ENCODE results near the gene UMODL1.

Gene UMODL1

DNA sequence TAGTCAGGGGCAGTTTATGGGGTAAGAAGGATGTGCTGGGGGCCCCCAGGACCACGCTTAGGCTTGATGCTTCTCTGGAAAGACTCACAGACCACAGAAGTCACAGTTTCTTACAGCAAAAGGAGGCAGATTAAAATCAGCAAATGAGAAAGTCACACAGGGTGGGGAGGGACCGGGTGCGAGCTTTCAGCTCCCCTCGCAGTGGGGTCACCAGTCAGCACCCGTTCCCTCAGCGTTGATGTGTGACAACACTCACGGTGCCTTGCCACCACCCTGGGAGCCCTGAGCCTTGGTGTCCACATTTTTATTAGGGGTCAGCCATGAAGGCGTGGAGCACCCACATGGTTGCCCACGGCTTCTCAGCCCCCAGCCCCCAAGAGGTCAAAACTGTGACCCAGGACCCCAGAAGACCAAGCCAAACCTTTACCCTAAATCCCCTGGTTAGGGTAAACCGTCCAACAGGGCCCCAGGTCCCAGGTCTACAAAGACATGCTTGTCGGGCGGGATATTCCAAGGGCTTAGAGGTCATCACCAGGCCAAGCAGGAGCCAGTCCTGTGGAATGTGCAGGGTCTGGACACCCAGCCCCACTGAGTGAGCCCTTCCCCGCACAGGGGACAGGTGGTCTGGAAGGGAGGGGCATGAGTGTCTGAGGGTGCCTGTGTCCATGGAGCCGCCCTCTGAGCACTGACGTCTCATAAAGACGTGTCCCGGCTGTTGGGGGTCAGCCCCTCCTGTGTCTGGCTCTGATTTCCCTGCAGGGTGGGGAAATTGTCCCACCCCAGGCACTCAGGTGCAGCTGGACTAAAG lies 83.3 kb downstream of the UMODL1 start:
- no peak for DNase-seq

DNA sequence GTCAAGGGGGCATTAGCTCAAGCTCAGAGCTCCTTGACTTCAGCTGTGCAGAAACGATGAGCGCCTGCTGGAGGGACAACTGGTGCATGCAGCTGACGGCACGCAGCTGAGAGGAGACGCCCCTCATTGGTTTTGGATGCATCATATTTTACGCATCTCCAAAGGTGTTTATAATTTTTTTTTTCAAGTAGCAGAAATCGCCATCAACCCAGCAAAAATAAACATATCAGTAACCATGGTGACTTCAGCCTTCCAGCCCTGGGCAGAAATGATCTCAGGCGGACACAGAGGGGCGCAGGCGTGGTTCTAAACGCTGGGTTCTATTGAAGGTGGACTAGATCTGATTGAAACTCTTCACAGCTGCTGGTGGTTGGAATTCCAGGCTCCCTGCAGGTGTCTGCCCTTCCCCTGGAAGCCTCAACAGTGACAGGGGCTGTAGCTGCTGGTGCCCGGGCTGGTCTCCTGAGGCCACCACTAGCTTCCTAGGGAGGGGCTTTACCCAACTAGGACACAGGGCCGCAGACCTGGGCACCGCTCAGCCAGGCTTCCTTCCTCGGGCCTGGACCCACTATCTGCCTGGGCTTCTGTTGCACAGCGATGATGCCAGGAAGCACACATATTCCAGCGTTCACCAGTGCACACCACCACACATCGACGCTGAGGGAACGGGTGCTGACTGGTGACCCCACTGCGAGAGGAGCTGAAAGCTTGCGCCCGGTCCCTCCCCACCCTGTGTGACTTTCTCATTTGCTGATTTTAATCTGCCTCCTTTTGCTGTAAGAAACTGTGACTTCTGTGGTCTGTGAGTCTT lies 84.1 kb downstream of the UMODL1 start:
- no peak for DNase-seq

DNA sequence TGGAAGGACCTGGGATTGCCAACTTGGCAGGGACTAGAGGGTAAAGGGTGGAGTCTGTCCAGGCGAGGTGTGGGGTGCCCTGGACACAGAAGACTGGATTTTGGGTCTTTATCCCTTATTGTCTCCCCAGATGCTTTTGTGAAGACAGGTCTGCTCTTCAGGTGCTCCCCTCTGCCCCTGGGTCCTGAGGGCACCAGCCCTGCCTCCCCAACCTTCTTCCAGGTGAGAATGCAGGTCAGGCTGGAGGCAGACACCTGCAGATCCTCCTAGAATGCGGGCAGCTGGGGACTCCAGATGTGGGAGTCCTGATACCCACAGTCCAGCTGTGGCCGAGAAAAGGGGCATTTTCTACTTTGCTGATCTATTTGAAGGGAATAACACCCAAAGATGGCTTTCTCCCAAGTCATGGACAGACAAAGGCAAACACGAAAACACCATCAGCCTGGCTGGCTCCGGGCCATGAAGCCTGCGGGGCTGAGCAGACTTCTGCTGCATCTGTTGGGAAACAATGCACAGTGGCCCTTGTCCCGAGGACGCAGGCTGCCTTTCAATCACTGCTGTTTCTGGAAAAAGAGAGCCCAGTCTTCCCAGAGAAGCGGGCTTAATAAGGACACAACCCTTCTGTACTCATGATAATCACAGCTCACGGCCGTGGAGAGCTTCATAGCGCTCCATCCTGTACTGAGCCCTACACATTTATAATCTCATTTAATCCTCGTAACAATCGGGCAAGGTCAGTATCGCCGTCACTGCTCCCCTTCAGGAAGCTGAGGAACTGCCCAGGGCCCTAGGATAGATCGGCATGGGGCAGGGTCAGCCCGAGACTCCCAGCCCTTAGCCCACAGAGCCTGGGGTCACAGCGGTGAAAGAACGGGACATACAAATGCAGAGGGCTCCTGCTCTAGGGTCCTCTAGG lies 85.8 kb downstream of the UMODL1 start:
- no peak for DNase-seq

DNA sequence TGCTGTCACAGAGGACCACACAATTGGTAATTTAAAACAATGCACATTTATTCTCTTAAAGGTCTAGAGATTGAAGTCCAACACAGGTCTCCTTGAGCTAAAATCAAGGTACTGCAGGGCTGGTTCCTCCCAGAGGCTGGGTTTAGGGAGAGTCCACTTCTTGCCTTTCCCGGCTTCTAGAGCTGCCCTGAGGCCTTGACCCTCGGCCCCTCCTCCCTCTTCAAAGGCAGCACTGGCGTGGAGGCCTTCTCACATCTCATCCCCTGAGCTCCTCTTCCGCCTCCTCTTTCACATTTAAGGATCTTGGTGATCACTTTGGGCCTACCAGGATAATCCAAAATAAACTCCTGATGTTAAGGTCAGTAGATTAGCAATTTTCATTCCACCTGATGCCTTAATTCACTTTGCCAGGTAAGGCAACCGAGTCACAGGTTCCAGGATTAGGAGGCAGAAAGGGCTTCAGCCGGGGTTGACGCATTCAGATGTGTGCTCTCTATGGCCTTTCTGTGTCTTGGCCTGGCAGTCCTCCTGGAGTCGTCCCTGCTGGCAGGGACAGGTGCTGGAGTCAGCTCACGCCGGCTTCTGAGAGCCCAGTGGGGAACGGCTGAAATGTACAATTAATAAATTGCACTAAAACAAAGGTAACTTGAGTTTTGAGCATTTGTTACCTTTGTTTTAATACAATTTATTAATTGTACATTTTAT lies 86.6 kb downstream of the UMODL1 start:
- no peak for DNase-seq

DNA sequence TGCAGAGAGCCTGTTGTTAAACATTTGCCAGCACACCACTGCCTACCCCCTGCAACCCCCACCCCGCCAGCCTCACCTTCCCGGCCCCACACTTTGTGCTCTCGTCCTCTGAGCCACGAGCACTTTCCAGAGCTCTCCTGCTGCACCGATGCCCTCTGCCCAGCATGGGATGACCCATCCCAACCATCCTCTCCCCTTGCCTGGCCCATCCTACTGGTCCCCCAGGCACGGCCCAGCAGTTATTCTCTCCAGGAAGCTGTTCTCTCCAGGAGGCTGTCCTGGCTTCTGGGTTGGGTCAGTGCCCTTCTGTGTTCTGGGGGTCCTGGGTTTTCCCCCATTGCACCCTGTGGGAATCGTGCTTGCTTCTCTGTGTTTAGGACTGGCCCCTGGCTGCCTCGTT lies 87.7 kb downstream of the UMODL1 start:
- no peak for DNase-seq

DNA sequence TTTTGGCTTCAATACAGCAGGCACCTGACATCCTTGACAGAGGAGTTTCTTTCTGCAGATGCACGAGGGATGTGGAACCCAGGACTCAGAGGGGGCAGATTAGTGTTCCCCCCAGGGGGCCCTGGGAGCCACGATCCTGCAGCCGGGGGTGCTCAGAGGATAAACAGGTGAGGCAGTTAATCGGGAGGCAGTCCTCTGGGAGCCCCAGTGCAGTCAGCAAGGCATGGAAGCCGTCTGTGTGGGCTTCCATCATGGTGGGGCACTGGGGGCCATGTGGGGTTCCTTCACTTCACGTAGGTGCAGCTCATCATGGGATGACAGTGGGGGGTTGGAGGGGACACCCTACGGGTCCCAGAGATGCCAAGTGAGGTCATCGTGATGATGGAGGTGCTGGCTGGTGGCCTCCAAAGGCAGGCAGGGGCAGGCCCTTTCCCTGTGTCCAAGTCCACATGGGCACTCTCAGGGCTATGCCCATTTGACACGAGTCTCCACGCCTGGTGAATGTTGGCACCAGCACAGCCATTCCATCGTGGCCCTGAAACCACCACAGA lies 88.5 kb downstream of the UMODL1 start:
- DNase-seq = no peak

DNA sequence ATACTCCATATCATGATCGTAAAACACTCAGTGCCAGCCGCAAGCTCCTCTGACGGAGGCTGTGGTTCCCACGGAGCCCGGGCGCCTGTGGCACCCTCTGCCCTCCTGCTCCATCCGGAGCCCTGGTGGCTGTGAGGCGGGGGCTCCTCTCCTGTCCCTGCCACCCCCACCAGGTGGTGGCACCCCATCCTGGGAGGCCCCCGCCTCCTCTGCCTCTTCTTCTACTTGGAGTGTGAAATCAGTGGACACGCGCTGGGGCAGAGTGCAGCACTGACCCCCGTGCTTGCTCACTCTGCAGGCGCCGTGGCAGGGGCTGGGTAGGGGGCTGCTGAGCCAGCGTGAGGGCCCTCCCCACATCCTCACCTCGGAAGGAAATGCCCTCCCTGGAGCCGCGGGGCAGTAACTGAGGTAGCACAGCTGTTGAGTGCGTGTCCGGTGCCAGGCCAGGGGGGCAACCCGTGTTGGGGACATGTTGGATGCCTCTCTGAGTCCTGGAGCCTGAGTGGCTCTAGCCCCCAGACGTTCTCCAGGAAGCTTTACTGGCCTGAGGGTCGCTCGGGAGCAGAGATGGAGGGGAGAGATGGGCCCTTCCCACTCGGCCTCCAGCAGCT lies 89.1 kb downstream of the UMODL1 start:
- no peak for DNase-seq

DNA sequence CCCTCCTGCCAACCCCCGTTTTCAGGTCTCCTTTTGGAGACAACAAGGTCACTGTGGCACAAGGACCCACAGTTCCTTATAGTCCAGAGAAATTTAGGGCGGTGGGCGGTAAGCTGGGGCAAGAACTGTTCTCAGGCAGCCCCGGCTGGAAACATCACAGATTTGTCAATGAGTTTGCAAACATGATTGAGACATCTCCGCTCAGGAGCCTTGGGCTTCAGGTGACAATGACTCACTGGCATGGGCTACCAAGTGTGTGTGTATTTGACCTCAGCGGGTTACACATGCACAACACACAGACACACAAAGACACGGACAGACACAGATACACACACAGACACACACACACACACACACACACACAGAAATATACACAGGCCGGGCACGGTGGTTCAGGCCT lies 89.6 kb downstream of the UMODL1 start:
- no peak for DNase-seq

DNA sequence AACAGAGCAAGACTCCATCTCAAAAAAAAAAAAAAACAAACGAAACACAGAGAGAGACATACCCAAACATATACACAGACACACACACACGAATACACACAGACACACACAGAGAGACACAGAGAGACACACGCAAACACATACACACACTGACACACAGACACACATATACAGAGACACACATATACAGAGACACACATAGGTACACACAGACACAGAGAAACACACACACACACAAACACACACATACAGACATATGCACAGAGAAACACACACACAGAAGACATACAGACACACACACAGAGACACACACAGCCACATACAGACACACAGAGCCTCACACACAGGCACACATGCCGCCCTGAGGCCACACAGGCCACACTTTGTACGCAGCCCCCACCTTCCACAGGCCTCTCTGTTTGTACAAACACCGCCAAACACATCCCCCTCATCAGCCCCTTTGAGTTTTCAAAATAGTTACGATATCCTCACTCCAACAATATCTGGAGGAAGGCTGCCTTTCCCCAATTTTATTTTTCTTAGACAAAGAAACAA lies 90.4 kb downstream of the UMODL1 start:
- DNase-seq = no peak

DNA sequence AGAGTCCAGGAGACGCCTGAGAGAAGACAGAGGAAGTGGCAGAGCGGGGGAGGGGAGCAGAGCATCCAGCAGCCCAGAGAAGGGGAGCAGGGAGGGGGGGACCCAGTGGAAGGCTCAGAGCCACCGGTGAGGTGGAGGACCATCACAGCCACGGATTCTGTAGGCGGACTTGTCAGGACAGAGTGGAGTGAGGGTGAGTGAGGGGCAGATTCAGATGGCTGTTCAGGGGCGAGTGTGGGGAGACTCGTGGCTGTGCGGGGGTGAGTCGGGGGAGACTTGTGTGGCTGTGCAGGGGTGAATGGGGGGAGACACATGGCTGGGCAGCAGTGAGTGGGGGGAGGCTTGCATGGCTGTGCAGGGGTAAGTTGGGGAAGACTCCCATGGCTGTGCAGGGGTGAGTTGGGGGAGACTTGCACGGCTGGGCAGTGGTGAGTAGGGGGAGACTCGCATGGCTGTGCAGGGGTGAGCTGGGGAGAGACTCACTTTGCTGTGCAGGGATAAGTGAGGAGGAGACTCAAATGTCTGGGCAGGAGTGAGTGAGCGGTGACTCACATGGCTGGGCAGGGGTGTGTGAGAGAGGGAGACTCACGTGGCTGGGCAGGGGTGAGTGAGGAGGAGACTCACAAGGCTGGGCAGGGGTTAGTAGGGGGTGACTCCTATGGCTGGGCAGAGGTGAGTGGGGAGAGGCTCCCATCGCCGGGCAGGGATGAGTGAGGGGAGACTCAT lies 91.0 kb downstream of the UMODL1 start:
- DNase-seq = no peak

DNA sequence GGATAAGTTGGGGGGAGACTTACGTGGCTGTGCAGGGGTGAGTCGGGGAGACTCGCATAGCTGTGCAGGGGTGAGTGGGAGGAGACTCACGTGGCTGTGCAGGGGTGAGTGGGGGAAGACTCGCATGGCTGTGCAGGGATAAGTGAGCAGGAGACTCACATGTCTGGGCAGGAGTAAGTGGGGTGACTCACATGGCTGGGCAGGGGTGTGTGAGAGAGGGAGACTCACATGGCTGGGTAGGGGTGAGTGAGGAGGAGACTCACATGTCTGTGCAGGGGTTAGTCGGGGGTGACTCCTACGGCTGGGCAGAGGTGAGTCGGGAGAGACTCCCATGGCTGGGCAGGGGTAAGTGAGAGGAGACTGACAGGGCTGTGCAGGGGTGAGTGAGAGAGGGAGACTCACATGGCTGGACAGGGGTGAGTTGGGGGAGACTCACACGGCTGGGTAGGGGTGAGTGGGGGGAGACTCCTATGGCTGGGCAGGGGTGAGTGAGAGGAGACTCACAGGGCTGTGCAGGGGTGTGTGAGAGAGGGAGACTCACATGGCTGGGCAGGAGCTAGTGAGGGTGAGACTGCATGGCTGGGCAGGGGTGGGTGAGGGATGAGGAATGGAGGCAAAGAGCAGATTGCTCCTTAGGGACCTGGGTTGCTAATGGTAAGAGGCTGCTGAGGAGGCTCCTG lies 91.9 kb downstream of the UMODL1 start:
- no peak for DNase-seq

DNA sequence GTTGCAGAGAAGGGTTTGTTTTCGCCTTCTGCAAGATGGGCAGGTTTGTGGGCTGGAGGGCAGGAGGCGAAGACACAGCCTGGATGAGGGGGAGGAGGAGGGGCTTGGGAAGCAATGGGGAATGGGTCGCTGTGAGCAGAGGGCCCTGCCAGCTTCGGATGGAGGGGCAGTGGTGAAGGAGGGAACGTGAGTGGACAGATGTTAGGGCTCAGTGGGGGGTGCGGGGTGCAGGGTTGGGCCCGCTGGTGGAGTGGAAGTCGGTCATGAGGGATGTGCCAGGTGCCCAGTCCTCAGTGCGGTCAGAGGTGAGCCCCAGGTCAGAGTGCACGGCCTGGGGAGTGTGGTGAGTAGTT lies 92.4 kb downstream of the UMODL1 start:
- no peak for DNase-seq

DNA sequence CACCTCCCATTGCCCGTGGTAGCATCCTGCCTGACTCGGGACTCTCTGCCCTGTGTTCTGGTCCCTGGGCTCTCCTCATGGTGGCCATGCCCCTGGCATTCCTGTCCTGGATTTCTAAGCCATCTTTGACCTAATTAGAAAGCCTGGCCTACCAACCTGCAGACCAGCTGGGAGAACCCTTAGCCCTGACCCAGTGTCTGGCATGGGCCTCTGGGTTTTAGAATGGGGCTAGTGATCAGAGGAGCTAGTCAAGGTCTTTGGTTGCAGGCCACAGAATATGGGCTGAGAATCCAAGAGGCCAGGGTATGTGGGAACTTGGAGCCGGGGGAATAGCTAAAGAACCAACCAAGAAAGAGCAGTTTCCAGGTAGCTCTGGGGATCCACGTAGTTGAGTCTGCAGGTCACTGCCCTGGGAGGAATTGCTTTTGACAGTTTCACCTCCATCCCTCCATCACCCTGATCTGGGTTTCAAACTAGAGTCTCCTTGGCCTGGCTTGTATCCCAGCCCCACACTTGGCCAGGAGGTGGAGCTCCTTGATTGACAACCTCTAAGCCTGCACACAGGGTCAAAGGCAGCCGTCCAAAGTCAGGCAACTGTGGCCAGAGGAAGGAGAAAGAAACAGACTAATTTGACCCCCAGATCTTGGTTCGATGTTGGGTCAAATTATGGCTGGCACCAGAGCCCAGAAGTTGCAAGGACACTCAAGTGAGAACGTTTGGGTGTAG lies 93.1 kb downstream of the UMODL1 start:
- peak in 1 of 2 experiments; percentile 50 for DNase-seq

DNA sequence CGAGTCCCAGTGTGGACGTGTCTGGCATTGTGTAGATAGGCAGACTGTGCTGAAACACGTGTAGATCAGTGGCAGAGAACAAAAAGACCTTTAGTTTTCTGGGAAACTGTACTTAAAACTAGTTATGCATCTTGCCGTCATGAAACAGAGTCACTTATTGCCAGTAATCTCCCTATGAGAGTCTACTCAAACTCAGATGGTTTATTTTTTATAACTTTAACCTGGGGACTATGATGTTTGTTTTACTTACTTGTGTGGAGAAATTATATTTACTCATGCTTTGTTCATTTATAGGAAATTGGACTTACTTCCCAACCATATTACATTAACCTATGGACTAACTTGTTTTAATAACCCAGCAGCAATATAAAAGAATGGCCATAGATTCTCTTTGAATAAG lies 93.7 kb downstream of the UMODL1 start:
- DNase-seq = no peak

DNA sequence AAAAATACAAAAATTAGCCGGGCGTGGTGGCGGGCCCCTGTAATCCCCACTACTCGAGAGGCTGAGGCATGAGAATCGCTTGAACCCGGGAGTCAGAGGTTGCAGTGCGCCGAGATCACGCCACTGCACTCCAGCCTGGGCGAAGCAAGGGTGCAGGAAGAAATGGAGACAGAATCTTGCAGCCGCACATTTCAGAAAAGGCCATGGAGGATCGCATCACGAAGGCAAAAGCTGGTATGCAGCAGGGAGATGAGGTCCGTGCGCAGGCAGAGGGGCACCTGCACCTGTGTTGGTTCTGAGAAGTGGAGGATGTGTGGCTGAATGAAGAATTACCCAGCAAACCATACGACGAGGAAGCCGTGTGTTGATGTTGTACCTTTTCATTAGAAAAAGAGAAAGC lies 94.8 kb downstream of the UMODL1 start:
- no peak for DNase-seq

DNA sequence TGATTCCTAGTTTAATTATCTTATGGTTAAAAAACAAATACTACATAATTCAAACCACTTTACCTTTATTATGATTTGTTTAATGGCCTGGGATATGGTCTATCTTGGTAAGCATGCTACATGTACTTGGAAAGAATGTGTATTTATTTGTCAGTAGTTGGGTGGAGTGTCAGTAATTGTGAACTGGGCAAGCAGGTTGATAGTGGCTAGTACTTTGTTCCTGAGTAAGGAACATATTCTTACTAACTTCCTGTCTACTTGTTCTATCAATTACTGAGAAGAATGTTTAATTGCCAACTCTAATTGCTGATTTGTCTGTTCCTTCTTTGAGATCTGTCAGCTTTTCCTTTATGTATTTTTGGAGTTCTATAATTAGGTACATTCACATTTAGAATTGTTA lies 98.6 kb downstream of the UMODL1 start:
- no peak for DNase-seq

DNA sequence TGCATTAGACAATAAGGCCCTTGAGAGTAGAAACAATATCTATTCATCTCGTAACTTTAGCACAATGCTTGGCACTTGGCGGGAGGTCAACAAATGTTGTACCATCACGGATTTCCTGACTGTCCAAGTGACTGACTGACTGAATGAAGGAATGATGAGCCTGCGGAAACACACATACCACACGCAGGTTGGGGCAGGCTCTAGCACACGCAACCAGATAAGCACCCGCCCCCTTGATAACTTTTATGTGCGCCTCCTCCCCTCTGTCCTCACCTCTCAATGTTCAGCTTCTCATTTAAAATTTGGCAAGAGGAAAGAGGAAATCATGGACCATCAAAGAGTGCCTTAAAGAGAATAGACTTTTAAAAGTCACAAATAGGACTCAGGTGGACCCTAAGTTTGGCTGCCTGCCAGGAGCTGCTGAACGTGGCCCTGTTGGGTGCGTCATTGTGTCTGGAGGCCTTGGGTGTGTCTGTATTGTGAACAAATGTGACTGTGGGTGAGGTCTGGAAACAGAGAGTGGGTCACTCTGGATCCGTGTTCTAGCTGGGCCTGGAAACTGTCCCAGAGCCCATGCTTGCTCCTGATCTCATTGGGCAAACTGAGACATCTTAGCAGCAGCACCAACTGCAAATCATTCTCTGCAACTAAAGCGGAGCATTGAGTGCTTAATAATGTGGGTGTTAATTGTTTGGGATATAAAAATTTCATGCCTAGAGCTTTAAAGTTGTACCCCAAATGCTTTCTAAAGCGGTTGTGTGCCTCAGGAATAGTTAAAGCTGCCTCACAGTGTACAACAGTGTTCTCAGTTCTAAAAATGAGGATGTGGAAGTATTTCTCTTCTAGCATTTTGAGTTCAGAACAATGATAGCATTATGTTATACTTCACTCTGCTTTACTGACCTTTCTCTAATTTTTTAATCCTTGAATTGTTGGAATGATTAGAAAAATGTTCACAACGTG lies 100.3 kb downstream of the UMODL1 start:
- no peak for DNase-seq
